Stomach (tissue), 4 donors: ENCODE results near the gene SUZ12.
"Not testable (repeated sequence)": the region's sequence is repeated elsewhere in the genome, so short reads cannot be mapped to it uniquely, and the experiment has no call there.

Experiments used
- CTCF ChIP-seq, 7 experiments: fragments of 450-650 bp in 4 of 7; fragments of 200-600 bp in 3 of 7; sonication (generic) in 3 of 7; IDR thresholded peaks; one replicate each; pipeline ENCODE4 v1.5.1; 2016 to 2019; ENCODE audit warnings: antibody characterized with exemption in 7 of 7, control low read depth in 2 of 7, mild to moderate bottlenecking in 1 of 7
- POLR2A ChIP-seq, 4 donors: fragments of 450-650 bp; IDR thresholded peaks; one replicate each; pipeline ENCODE4 v1.6.1; 2016; ENCODE audit warnings: antibody characterized with exemption in 4 of 4, control low read depth in 2 of 4, mild to moderate bottlenecking in 1 of 4, moderate library complexity in 1 of 4
- POLR2AphosphoS5 ChIP-seq, 3 donors: sonication (generic); formaldehyde crosslinking; IDR thresholded peaks; one replicate each; pipeline ENCODE4 v1.6.1; 2016; ENCODE audit warnings: antibody characterized with exemption in 3 of 3

- not testable (repeated sequence) for TF ChIP-seq CTCF, POLR2AphosphoS5, POLR2A (IDR thresholded peaks at IDR 0.05)
Observed at GRCh38 chr17:31975391-31975790, 38.6 kb downstream of the SUZ12 start.
